HEK293 (cell line): Measurements from ENCODE around the gene CASKIN1.
"Not testable (repeated sequence)": the region's sequence is repeated elsewhere in the genome, so short reads cannot be mapped to it uniquely, and the experiment has no call there.

Experiments
- CTCF ChIA-PET: fragments of 350-600 bp; formaldehyde crosslinking; extraction: SDS; loops from one replicate; lab custom pipeline; 2021; ENCODE audit warnings: antibody characterized with exemption; lab: Yijun Ruan, JAX
- POLR2A ChIA-PET: fragments of 300-600 bp; formaldehyde crosslinking; extraction: SDS; loops from one replicate; lab custom pipeline; 2020; ENCODE audit warnings: antibody characterized with exemption, inconsistent platforms; lab: Yijun Ruan, JAX
- H3K27ac ChIP-seq: fragments of 200-500 bp; sonication (Bioruptor generic); 2 replicates; pipeline ENCODE4 v1.5.1; 2014; ENCODE audit warnings: low read depth, low read length, control low read depth, inconsistent platforms; ENCODE audit errors: extremely low read depth
- H3K36me3 ChIP-seq, 2 experiments: fragments of 200-500 bp in 1 of 2; sonication (Bioruptor generic) in 1 of 2; 1 replicate in 1 of 2; 2 replicates in 1 of 2; pipeline ENCODE4 v1.5.1; 2014 to 2017; ENCODE audit warnings: inconsistent platforms in 2 of 2, low read length in 2 of 2; ENCODE audit not compliant: control insufficient read depth in 2 of 2, insufficient read depth in 1 of 2
- H3K4me1 ChIP-seq: fragments of 200-500 bp; sonication (Bioruptor generic); 2 replicates; pipeline ENCODE4 v1.5.1; 2014; ENCODE audit warnings: mild to moderate bottlenecking, low read length, inconsistent platforms; ENCODE audit not compliant: control insufficient read depth, insufficient read depth
- H3K4me3 ChIP-seq: 2 replicates; pipeline ENCODE4 v1.5.1; 2011; ENCODE audit warnings: low read depth, mild to moderate bottlenecking, control low read depth, low read length, moderate library complexity
- H3K9me3 ChIP-seq: fragments of 200-500 bp; sonication (Bioruptor generic); 2 replicates; pipeline ENCODE4 v1.5.1; 2014; ENCODE audit warnings: low read depth, low read length, inconsistent platforms; ENCODE audit not compliant: control insufficient read depth, insufficient read depth
- BCL11B ChIP-seq: fragments of 450-650 bp; formaldehyde crosslinking; IDR thresholded peaks from 2 replicates; pipeline ENCODE4 v1.5.1; 2016; ENCODE audit warnings: low read depth, missing biosample characterization, missing genetic modification characterization
- IKZF3 ChIP-seq: fragments of 450-650 bp; IDR thresholded peaks from 2 replicates; pipeline ENCODE4 v1.5.0; 2018; ENCODE audit warnings: missing biosample characterization, mild to moderate bottlenecking, missing genetic modification characterization, moderate library complexity
- KLF1 ChIP-seq: fragments of 450-650 bp; formaldehyde crosslinking; IDR thresholded peaks from 2 replicates; pipeline ENCODE4 v1.5.1; 2016; ENCODE audit warnings: missing biosample characterization, missing genetic modification characterization
- KLF9 ChIP-seq: fragments of 450-650 bp; formaldehyde crosslinking; IDR thresholded peaks from 2 replicates; pipeline ENCODE4 v1.5.1; 2016; ENCODE audit warnings: missing biosample characterization, missing genetic modification characterization, low read depth
- SP2 ChIP-seq: fragments of 450-650 bp; formaldehyde crosslinking; IDR thresholded peaks from 2 replicates; pipeline ENCODE4 v1.5.1; 2016; ENCODE audit warnings: missing biosample characterization, missing genetic modification characterization
- SP3 ChIP-seq: fragments of 450-650 bp; formaldehyde crosslinking; IDR thresholded peaks from 2 replicates; pipeline ENCODE4 v1.5.1; 2016; ENCODE audit warnings: missing biosample characterization, missing genetic modification characterization
- ZBTB48 ChIP-seq: fragments of 450-650 bp; formaldehyde crosslinking; IDR thresholded peaks from 2 replicates; pipeline ENCODE4 v1.5.1; 2016; ENCODE audit warnings: missing biosample characterization, missing genetic modification characterization
- ZFHX2 ChIP-seq: fragments of 450-650 bp; formaldehyde crosslinking; conservative IDR thresholded peaks from 2 replicates; pipeline ENCODE4 v1.5.1; 2016; ENCODE audit warnings: missing biosample characterization, missing genetic modification characterization
- ZNF266 ChIP-seq: fragments of 450-650 bp; formaldehyde crosslinking; IDR thresholded peaks from 2 replicates; pipeline ENCODE4 v1.5.1; 2016; ENCODE audit warnings: missing biosample characterization, missing genetic modification characterization, low read depth
- ZNF513 ChIP-seq: fragments of 450-650 bp; IDR thresholded peaks from 2 replicates; pipeline ENCODE4 v1.5.1; 2018; ENCODE audit warnings: missing biosample characterization, missing genetic modification characterization
- ZNF518A ChIP-seq: fragments of 450-650 bp; formaldehyde crosslinking; conservative IDR thresholded peaks from 2 replicates; pipeline ENCODE4 v1.5.1; 2016; ENCODE audit warnings: low read depth, missing biosample characterization, missing genetic modification characterization
- ZNF549 ChIP-seq: fragments of 450-650 bp; IDR thresholded peaks from 2 replicates; pipeline ENCODE4 v1.5.1; 2018; ENCODE audit warnings: missing biosample characterization, missing genetic modification characterization, mild to moderate bottlenecking, inconsistent platforms, moderate library complexity
- ZNF596 ChIP-seq: fragments of 450-650 bp; IDR thresholded peaks from 2 replicates; pipeline ENCODE4 v1.5.0; 2018; ENCODE audit warnings: missing biosample characterization, mild to moderate bottlenecking, missing genetic modification characterization, moderate library complexity
- ZNF600 ChIP-seq: fragments of 450-650 bp; formaldehyde crosslinking; IDR thresholded peaks from 2 replicates; pipeline ENCODE4 v1.5.1; 2016; ENCODE audit warnings: missing biosample characterization, missing genetic modification characterization
- ZNF654 ChIP-seq: fragments of 450-650 bp; formaldehyde crosslinking; IDR thresholded peaks from 2 replicates; pipeline ENCODE4 v1.5.1; 2016; ENCODE audit warnings: low read depth, missing biosample characterization, missing genetic modification characterization
- ZNF658 ChIP-seq: fragments of 450-650 bp; formaldehyde crosslinking; IDR thresholded peaks from 2 replicates; pipeline ENCODE4; 2016; ENCODE audit warnings: missing biosample characterization, missing genetic modification characterization
- ZNF830 ChIP-seq: fragments of 450-650 bp; IDR thresholded peaks from 2 replicates; pipeline ENCODE4 v1.5.0; 2018; ENCODE audit warnings: missing biosample characterization, missing genetic modification characterization, low read depth, mild to moderate bottlenecking, moderate library complexity

The CASKIN1 gene

GRCh38 chr16:2243031-2243528 is 46.7 kb upstream of the CASKIN1 start (continued):
- no peak for TF ChIP-seq ZNF830 (tag by site-specific recombination)
- no peak for TF ChIP-seq ZNF518A (tag by site-specific recombination)
- no peak for TF ChIP-seq ZNF654
- TF ChIP-seq ZNF549: no peak

GRCh38 chr16:2242598-2242997 is 46.2 kb upstream of the CASKIN1 start:
- Histone ChIP-seq H3K4me3 (no peak overlapping the region), H3K36me3 (peaks cover 9 to 62% of the 10 kb centered on the region in 2 experiments; a peak in 2 of 3 replicates), H3K4me1 (no peaks in the 10 kb centered on the region), H3K9me3 (no peaks in the 10 kb centered on the region), H3K27ac (no peak overlapping the region; the same call in 1 of the 2 replicates)
- ChIA-PET POLR2A (interaction anchor here (1.9 to 2.2 kb wide), 2 partner anchors 8 to 9 kb away, joined by 7 read pairs; partner anchors contain the start of gene ECI1), CTCF (no interaction called here)
- TF ChIP-seq ZNF513 (tag by site-specific recombination) (no peak), ZFHX2 (tag by site-specific recombination) (peak; percentile 28; the same call in 1 of the 2 replicates), ZNF596 (tag by site-specific recombination) (peak; percentile 66), ZNF658 (tag by site-specific recombination) (no peak), KLF9 (tag by site-specific recombination) (peak; percentile 66), KLF1 (peak; percentile 26; the same call in 1 of the 2 replicates)

- TF ChIP-seq KLF1: peak; percentile 47
- TF ChIP-seq, all 188 proteins: peak for 1; not testable (repeated sequence) for 187
- CTCF ChIA-PET, H3K9me3 ChIP-seq, H3K4me3 ChIP-seq, H3K27ac ChIP-seq, H3K4me1 ChIP-seq: not testable (repeated sequence)
- H3K36me3 ChIP-seq: peaks cover 3 to 50% of the 10 kb centered on the region in 2 experiments; a peak in 2 of 3 replicates
- POLR2A ChIA-PET: interaction anchor here (5.3 kb wide), 1 partner anchor 11 kb away, joined by 48 read pairs; the partner anchor contains the start of gene ECI1
Measured at GRCh38 chr16:2240331-2240730, 43.9 kb upstream of the CASKIN1 start.

GRCh38 chr16:2238838-2239675 is 42.7 kb upstream of the CASKIN1 start:
- ChIA-PET CTCF (interaction anchor here (0.8 kb wide), 1 partner anchor 262 kb away, joined by 3 read pairs; no protein-coding TSS in a partner anchor), POLR2A (interaction anchor here (0.6 to 5.3 kb wide), 8 partner anchors 8 to 84 kb away, joined by 3 to 48 read pairs (median 6); partner anchors contain the start of genes ECI1, MLST8 and TRAF7)
- Histone ChIP-seq H3K9me3 (no peaks in the 10 kb centered on the region), H3K27ac (0 out of 2 replicates have a peak overlapping the region, but pooled peaks have one; percentile 16), H3K4me1 (peaks cover 4% of the 10 kb centered on the region; the same call in 1 of the 2 replicates), H3K4me3 (no peak overlapping the region), H3K36me3 (peaks cover 3 to 50% of the 10 kb centered on the region in 2 experiments; a peak in 2 of 3 replicates)
- TF ChIP-seq SP3: peak; percentile 30; the same call in 1 of the 2 replicates
- peak; percentile 53 for TF ChIP-seq KLF1
- no peak for TF ChIP-seq ZNF266 (tag by site-specific recombination)
- 0 out of 2 replicates have a peak, but pooled peaks have one; percentile 12 for TF ChIP-seq IKZF3 (tag by site-specific recombination)
- TF ChIP-seq SP2 (tag by site-specific recombination): peak; percentile 24; the same call in 1 of the 2 replicates
- 0 out of 2 replicates have a peak, but pooled peaks have one; percentile 14 for TF ChIP-seq BCL11B
- no peak for TF ChIP-seq ZBTB48 (tag by site-specific recombination)
- 0 out of 2 replicates have a peak, but pooled peaks have one; percentile 7 for TF ChIP-seq ZNF600 (tag by site-specific recombination)
- peak; percentile 49 for TF ChIP-seq ZFHX2 (tag by site-specific recombination)
- TF ChIP-seq, all 188 proteins: peak for 7
